ENCODE measurements around the gene LRRC74B. TPM values are rescaled to one million over a fixed set of nuclear protein-coding genes. Genes with fewer than 3 reads are reported as not detected.

LRRC74B gene
- total and polyA plus RNA-seq, 2 of the 4 experiments (the other 2 are of a cell fraction): not detected

DNA sequence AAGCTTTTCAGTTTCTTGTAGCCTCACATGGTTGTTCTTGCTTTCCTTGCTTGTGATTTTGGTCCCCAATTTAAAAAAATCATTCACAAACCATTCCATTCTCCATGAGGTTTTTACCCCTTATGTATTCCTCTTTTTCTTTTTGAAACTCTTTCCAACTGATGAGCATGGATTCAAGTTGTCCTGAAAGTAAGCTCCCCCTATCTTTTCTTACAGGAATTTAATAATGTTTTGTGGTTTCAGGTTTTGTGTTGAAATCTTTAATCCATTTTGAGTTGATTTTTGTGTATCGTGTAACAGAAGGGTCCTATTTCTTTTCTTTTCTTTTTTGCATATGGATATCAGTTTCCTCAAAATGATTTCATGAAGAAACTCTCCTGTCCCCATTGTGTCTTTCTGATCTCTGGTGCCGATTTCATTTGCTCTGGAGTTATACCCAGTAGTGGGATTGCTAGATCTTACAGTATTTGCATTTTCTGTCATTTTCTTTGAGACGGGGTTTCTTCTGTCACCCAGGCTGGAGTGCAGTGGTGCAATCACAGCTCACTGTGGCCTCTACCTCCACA lies 58.5 kb downstream of the LRRC74B start:
- in situ Hi-C loops (cut with MboI; ENCODE audit: low sequenced_read_pairs) (no loop called here), intact Hi-C loops (cut with micrococcal nuclease) (no loop called here), dilution Hi-C loops (cut with HindIII; ENCODE audit: low sequenced_read_pairs, unreplicated experiment) (no loop called here)
- Histone ChIP-seq H3K9me1 (ENCODE audit: insufficient read depth, low read length) (peaks cover 4% of the 10 kb centered on the region; the same call in 1 of the 2 replicates), H2BK120ac (ENCODE audit: low read depth, low read length) (no peak overlapping the region), H3K14ac (replicated peaks; ENCODE audit: low read depth, low read length) (no peak overlapping the region), H2BK20ac (ENCODE audit: low read depth, low read length) (no peak overlapping the region), H2AFZ (replicated peaks; ENCODE audit: low read length, poor library complexity) (no peak overlapping the region), H3K79me1 (ENCODE audit: low read depth in 1 of 2, low read length in 2 of 2) (no peaks in the 10 kb centered on the region), H3K9me3 (ENCODE audit: control insufficient read depth, insufficient read depth, low read length) (0 out of 2 replicates have a peak, but pooled peaks cover 2% of the 10 kb centered on the region), H3K18ac (ENCODE audit: low read depth, low read length) (no peak overlapping the region), H2BK5ac (ENCODE audit: low read depth, low read length, poor library complexity, severe bottlenecking) (no peak overlapping the region), H4K91ac (ENCODE audit: insufficient read depth, low read depth, low read length) (no peak overlapping the region), H3K4me2 (ENCODE audit: low read depth, low read length) (no peak overlapping the region), H2BK15ac (ENCODE audit: low read depth, low read length) (no peak overlapping the region), H3K4me3 (ENCODE audit: insufficient read depth, low read depth, low read length) (no peak overlapping the region), H2AK5ac (ENCODE audit: low read depth, low read length) (no peak overlapping the region), H3K27me3 (ENCODE audit: control insufficient read depth, insufficient read depth, low read length) (peaks cover 3% of the 10 kb centered on the region; the same call in 1 of the 2 replicates), H3K23ac (ENCODE audit: low read depth, low read length) (no peak overlapping the region), H4K5ac (ENCODE audit: low read depth, low read length) (no peak overlapping the region), H3K4me1 (ENCODE audit: control insufficient read depth, insufficient read depth, low read length) (peaks cover 10% of the 10 kb centered on the region), H2AK9ac (replicated peaks; ENCODE audit: low read depth, low read length, poor library complexity) (no peak overlapping the region), H3K9ac (ENCODE audit: low read depth, low read length) (no peak overlapping the region), H3K56ac (ENCODE audit: extremely low read depth, insufficient read depth, low read length) (no peak overlapping the region), H3K36me3 (ENCODE audit: control insufficient read depth, insufficient read depth, low read length) (no peaks in the 10 kb centered on the region), H4K20me1 (ENCODE audit: insufficient read depth, low read length) (no peaks in the 10 kb centered on the region), H3K27ac (ENCODE audit: insufficient read depth, low read length) (no peak overlapping the region), H4K8ac (ENCODE audit: low read depth in 2 of 2, low read length in 2 of 2) (no peak overlapping the region), H3K4ac (ENCODE audit: low read depth, low read length) (no peak overlapping the region)
- ChIA-PET CTCF (no interaction called here), POLR2A (ENCODE audit: unreplicated experiment) (no interaction called here)
- no peak for ATAC-seq (ENCODE audit: low read depth)
- no TSS peak for BruUV-seq (replicated peaks)
- TF ChIP-seq CHD1 (IDR thresholded peaks at IDR 0.05; ENCODE audit: low read depth, low read length) (no peak), CTCF (conservative IDR thresholded peaks at IDR 0.05; ENCODE audit: low read depth, low read length) (no peak), FOS (IDR thresholded peaks at IDR 0.05; ENCODE audit: low read depth, low read length) (no peak)
- WGBS, 2 experiments (ENCODE audit: extremely low coverage in 2 of 2, insufficient read length in 1 of 2): no CpG with 5 or more reads among the region's 3 CpGs
- DNase-seq: no peak

Measured in IMR-90 (cell line).